OCI-LY1 (cell line): Measurements from ENCODE around the gene GPD2.

Experiments used
- CTCF ChIP-seq: fragments of 200-600 bp; sonication (generic), shearing (Covaris generic); IDR thresholded peaks from 2 replicates; pipeline ENCODE4 v1.5.1; 2017; ENCODE audit warnings: mild to moderate bottlenecking, antibody characterized with exemption, low read length, moderate library complexity, mixed read lengths
- EZH2 ChIP-seq: fragments of 200-600 bp; sonication (generic), shearing (Covaris generic); IDR thresholded peaks from 2 replicates; pipeline ENCODE4 v1.8.0; 2017; ENCODE audit warnings: borderline replicate concordance, mixed run types, mild to moderate bottlenecking, antibody characterized with exemption, low read length, moderate library complexity, mixed read lengths

GRCh38 chr2:156455361-156455975 lies 19.3 kb downstream of the GPD2 start:
- TF ChIP-seq CTCF (no peak), EZH2 (no peak)
